Breast epithelium (tissue), 4 donors: ENCODE data around the gene DDC. TPM values are rescaled to one million over a fixed set of nuclear protein-coding genes. Genes with fewer than 3 reads are reported as not detected.
"Not testable (repeated sequence)": the region's sequence is repeated elsewhere in the genome, so short reads cannot be mapped to it uniquely, and the experiment has no call there.

ENCODE experiments used
- DNase-seq, 2 donors: peaks; one replicate each; pipeline ENCODE4 v3.0.0-alpha.2; 2019; ENCODE audit warnings: low spot score in 2 of 2
- H3K27ac ChIP-seq, 2 donors: fragments of 200-600 bp; sonication (generic) in 1 of 2; one replicate each; pipeline ENCODE4 v1.5.1; 2016 to 2019; ENCODE audit warnings: mild to moderate bottlenecking in 1 of 2
- H3K27me3 ChIP-seq, 2 donors: fragments of 200-600 bp; sonication (generic) in 1 of 2; one replicate each; pipeline versions ENCODE4 v1.5.1 to v1.6.0; 2017 to 2019; ENCODE audit warnings: control low read depth in 1 of 2, mild to moderate bottlenecking in 1 of 2
- H3K36me3 ChIP-seq: fragments of 200-600 bp; one replicate; pipeline ENCODE4 v1.5.1; 2019
- H3K4me1 ChIP-seq, 2 donors: fragments of 200-600 bp; sonication (generic); one replicate each; pipeline ENCODE4 v1.5.1; 2016 to 2019; ENCODE audit warnings: control low read depth in 1 of 2
- H3K4me3 ChIP-seq, 3 donors: fragments of 200-600 bp; sonication (generic); 1 replicate in 2 of 3; 2 replicates in 1 of 3; pipeline ENCODE4 v1.5.1; 2016 to 2019; ENCODE audit warnings: mild to moderate bottlenecking in 3 of 3, moderate library complexity in 2 of 3
- H3K9me3 ChIP-seq, 2 donors: fragments of 200-600 bp; sonication (generic) in 1 of 2; one replicate each; pipeline ENCODE4 v1.5.1; 2016 to 2019; ENCODE audit warnings: control low read depth in 1 of 2
- POLR2A ChIP-seq: fragments of 450-650 bp; IDR thresholded peaks from one replicate; pipeline ENCODE4 v1.6.1; 2016; ENCODE audit warnings: antibody characterized with exemption, mild to moderate bottlenecking, moderate library complexity
- POLR2AphosphoS5 ChIP-seq, 3 donors: sonication (generic); formaldehyde crosslinking; IDR thresholded peaks; one replicate each; pipeline ENCODE4 v1.6.1; 2017; ENCODE audit warnings: antibody characterized with exemption in 3 of 3
- intact Hi-C: fragments of 100-400 bp; cut with DNase I; formaldehyde crosslinking; loops from one replicate; pipeline ENCODE4 v1.15.1; 2023; ENCODE audit warnings: low total_unique reads
- total RNA-seq, 3 donors: library from RNA; depleted of rRNA; stranded (reverse); fragments of >200 nt; gene quantifications; one replicate each; pipeline ENCODE4 v1.1.0, GENCODE V29; 2016
- TF ChIP-seq, protein P1 (sequence below), 3 donors: fragments of 450-650 bp; IDR thresholded peaks; one replicate each; pipeline ENCODE4 v1.5.1; 2016 to 2017; ENCODE audit warnings: antibody characterized with exemption in 3 of 3, mild to moderate bottlenecking in 3 of 3, moderate library complexity in 3 of 3

The DDC gene
- total RNA-seq, 3 donors from 2014 or later, result 0.29 to 0.33 TPM; not detected in 1

DNA sequence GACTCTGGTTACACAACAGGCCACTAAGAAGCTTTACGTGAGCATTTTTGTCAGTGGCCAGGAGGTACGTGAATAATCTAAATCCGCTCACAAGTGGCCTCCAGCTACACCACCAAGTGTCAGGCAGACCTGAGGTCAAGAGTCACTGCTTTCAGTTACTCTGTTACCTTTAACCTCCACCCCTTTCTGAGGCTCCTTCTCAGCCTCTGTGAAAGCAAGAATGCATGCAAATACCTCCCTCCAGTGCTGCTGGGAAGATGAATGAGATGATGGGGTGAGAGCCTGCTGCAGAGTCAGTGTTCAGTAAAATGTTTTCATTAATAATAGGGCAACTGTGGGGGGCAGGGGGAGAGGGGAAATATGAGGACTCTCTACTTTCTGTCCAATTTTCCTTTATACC, 11.2 kb downstream of the DDC start:
- no peak for DNase-seq
- Histone ChIP-seq H3K4me3 (no peak overlapping the region), H3K27ac (no peak overlapping the region), H3K27me3 (no peaks in the 10 kb centered on the region), H3K36me3 (no peaks in the 10 kb centered on the region), H3K9me3 (no peaks in the 10 kb centered on the region), H3K4me1 (no peaks in the 10 kb centered on the region)
- intact Hi-C loops, result no loop called here
- TF ChIP-seq, protein P1, sequence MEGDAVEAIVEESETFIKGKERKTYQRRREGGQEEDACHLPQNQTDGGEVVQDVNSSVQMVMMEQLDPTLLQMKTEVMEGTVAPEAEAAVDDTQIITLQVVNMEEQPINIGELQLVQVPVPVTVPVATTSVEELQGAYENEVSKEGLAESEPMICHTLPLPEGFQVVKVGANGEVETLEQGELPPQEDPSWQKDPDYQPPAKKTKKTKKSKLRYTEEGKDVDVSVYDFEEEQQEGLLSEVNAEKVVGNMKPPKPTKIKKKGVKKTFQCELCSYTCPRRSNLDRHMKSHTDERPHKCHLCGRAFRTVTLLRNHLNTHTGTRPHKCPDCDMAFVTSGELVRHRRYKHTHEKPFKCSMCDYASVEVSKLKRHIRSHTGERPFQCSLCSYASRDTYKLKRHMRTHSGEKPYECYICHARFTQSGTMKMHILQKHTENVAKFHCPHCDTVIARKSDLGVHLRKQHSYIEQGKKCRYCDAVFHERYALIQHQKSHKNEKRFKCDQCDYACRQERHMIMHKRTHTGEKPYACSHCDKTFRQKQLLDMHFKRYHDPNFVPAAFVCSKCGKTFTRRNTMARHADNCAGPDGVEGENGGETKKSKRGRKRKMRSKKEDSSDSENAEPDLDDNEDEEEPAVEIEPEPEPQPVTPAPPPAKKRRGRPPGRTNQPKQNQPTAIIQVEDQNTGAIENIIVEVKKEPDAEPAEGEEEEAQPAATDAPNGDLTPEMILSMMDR (IDR thresholded peaks at IDR 0.05), result no peak
- TF ChIP-seq POLR2AphosphoS5 (IDR thresholded peaks at IDR 0.05), result no peak
- TF ChIP-seq POLR2A, result no peak

DNA sequence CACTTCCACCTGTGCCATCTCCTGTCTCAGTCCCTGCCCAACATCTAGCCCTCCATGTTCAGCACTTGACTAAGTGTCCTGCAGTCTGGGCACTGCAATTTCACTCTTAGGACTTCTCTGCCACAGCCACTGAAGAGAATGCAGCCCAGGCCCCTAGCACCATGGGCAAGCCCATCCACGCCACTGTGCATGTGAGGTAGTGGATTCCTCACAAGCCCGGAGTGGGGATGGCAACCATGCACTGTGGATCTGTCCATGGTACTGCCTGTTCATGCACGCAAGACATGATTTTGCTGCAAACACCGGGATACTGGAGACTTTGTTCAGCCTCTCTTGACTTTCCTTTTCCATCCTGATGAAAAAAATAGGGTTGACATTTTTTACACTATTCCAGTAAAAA, 12.3 kb downstream of the DDC start:
- H3K9me3 ChIP-seq, result no peaks in the 10 kb centered on the region
- no peaks in the 10 kb centered on the region for H3K27me3 ChIP-seq
- H3K36me3 ChIP-seq, result no peaks in the 10 kb centered on the region
- intact Hi-C loops, result no loop called here
- no peaks in the 10 kb centered on the region for H3K4me1 ChIP-seq
- H3K27ac ChIP-seq, result no peak overlapping the region
- H3K4me3 ChIP-seq, result no peak overlapping the region
- TF ChIP-seq, protein P1 (IDR thresholded peaks at IDR 0.05), result no peak
- no peak for TF ChIP-seq POLR2AphosphoS5 (IDR thresholded peaks at IDR 0.05)
- no peak for TF ChIP-seq POLR2A
- DNase-seq, result no peak

DNA sequence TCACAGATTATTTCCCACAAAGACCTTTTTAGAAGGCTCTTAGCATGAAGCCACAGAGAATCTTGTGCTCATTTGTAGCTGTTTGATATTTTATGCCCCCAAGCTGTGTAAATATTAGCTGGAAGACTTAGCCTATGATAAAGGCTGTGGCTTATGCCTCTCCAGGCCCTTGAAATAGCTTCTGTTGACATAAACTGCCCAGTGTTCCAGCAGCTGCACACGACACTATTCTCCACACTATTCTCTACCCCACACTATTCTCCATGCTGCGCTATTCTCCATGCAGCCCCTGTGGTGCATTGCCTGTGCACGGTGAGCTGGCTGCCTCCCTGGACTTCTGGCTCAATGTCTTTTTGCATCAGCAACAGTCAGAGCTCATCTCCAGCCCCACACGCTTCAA, 13.1 kb downstream of the DDC start:
- TF ChIP-seq POLR2AphosphoS5 (IDR thresholded peaks at IDR 0.05) (no peak), POLR2A (no peak)
- TF ChIP-seq, protein P1 (IDR thresholded peaks at IDR 0.05), result no peak
- no peaks in the 10 kb centered on the region for H3K27me3 ChIP-seq

DNA sequence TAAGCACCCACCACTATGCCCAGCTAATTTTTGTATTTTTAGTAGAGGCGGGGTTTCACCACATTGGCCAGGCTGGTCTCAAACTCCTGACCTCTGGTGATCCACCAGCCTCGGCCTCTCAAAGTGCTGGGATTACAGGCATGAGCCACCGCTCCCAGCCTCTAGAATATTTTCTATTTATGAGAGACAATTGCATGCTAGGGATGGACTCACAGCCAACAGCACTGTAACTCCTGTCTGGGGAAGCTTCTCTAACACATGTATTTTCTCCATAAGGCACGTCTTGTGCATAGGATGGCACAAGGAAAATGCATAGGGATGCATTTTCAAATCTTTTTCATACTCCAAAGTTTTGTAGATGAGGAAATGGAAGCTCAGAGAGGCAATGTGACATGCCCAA, 19.6 kb downstream of the DDC start:
- not testable (repeated sequence) for DNase-seq

More for the DNA sequence above, 13.1 kb downstream of the DDC start:
- Histone ChIP-seq H3K27ac (no peak overlapping the region), H3K4me3 (no peak overlapping the region), H3K36me3 (no peaks in the 10 kb centered on the region), H3K9me3 (no peaks in the 10 kb centered on the region), H3K4me1 (no peaks in the 10 kb centered on the region)
- intact Hi-C loops, result no loop called here
- DNase-seq, result no peak

DNA sequence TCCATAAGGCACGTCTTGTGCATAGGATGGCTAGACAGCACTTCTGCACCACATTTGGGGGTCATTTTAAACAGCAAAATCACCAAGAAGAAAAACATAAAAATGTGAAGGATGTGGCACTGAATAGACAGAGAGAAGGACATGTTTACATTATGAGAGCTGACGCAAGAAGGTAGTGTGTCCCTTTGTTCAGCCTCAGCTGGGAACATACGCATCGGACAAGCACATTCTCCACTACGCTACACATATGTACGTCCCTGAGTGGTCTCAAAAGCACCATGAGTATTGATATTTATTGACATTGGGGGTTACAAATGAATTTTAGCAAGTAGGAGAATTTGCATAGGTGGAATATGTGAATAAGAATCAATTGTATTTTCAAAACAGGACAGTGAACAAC, 20.2 kb downstream of the DDC start:
- Histone ChIP-seq H3K9me3 (no peaks in the 10 kb centered on the region), H3K4me1 (no peaks in the 10 kb centered on the region), H3K27ac (no peak overlapping the region), H3K4me3 (no peak overlapping the region), H3K36me3 (no peaks in the 10 kb centered on the region), H3K27me3 (no peaks in the 10 kb centered on the region)
- intact Hi-C loops, result no loop called here
- TF ChIP-seq, protein P1 (IDR thresholded peaks at IDR 0.05), result no peak
- no peak for TF ChIP-seq POLR2A
- no peak for TF ChIP-seq POLR2AphosphoS5 (IDR thresholded peaks at IDR 0.05)
- DNase-seq, result no peak

More for the DNA sequence above, 19.6 kb downstream of the DDC start:
- H3K27me3 ChIP-seq, H3K36me3 ChIP-seq, H3K4me1 ChIP-seq, H3K27ac ChIP-seq, intact Hi-C loops, H3K9me3 ChIP-seq, H3K4me3 ChIP-seq: not testable (repeated sequence)

DNA sequence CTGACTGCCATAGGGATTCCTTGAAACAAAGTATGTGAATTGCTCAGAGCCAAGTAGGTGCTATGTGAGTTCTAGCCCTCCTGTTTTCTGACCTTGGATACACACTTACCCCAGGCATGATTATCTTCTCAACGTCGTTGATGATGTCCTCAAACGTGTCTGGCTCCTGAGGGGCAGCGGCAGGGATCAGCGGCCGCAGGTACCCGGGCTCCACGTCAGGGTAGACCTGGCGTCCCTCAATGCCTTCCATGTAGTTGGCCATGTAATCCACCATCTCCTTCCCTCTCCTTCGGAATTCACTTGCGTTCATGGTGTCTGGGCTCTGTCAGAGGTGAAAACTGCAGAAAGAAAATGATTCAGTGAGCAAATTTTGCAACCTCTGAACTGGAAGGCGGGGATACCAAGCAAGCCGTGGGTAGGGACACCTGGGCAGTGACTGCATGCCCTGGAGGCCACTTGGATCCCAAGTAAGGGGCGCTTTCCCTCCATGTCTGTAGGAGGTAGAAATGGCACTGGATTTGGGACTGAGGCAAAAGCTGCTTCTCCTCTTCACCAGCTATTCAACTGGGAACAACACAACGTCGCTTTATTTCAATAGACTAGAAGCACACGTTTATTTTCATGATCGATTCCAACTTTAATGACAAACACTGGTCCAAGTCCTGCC, 21.3 kb downstream of the DDC start:
- intact Hi-C loops, result no loop called here
- H3K27ac ChIP-seq, result no peak overlapping the region
- DNase-seq, result no peak
- H3K36me3 ChIP-seq, result no peaks in the 10 kb centered on the region
- TF ChIP-seq POLR2A (no peak), POLR2AphosphoS5 (IDR thresholded peaks at IDR 0.05) (no peak)
- TF ChIP-seq, protein P1 (IDR thresholded peaks at IDR 0.05), result no peak
- H3K27me3 ChIP-seq, result no peaks in the 10 kb centered on the region
- H3K4me1 ChIP-seq, result no peaks in the 10 kb centered on the region
- no peaks in the 10 kb centered on the region for H3K9me3 ChIP-seq
- no peak overlapping the region for H3K4me3 ChIP-seq
